ENCODE results near the gene PPP1R12A. TPM values are rescaled to one million over a fixed set of nuclear protein-coding genes. Genes with fewer than 3 reads are reported as not detected.

PPP1R12A gene
- total and polyA plus RNA-seq, 2 of the 4 experiments (the other 2 are of a cell fraction): 47.7 to 112 TPM

GRCh38 chr12:79935021-79935623 is at the start of gene PPP1R12A (continued):
- no peak for TF ChIP-seq CTCF (conservative IDR thresholded peaks at IDR 0.05; ENCODE audit: low read depth, low read length)
- no peak for TF ChIP-seq MAFK (IDR thresholded peaks at IDR 0.05; ENCODE audit: low read depth, low read length)
- TF ChIP-seq MXI1 (IDR thresholded peaks at IDR 0.05; ENCODE audit: borderline replicate concordance, low read depth, low read length): peak; percentile 56; the same call in 1 of the 2 replicates
